ENCODE data around the gene GRM4.

GRM4 gene

DNA sequence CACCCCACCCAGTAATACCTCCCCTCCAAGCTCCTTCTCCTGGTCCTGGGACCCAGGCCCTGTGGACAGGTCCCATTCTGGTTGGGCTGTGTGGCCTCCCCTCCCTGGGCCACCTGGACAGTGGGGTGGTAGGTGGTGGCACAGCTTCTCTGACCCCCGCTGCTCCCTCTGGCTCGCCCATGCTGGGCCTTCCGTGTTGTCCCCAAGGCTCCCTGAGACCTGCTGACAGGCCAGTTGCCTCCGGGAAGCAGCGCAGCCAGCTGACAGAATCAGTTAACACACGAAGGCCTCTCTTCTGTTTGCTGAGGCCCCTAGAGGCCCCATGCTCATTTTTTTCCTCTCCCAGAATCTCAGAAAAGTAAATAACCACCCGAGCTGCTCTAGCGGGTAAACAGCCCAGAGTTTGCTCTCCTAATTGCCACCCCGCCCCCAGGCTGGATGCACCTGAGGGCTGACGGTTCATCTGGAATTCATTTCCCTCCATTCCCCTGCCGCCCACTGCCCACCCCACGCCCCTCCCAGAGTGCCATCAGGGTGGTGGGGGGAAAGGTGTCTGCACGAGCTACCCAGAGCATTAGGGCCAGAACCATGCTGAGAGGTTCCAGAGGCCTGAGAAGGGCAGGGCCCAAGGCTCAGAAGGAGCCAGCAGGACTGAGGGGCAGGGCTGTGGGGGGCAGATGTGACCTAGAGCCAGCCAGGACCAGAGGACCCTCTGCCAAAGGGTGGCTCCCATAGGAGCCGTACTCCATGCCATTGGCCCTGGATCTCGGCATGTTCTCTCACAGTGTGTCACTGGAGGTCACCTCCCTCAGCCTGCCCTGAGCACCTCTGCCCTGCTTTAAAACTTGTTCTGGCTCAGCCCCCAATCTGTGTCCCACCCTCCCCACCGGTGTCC, 157.5 kb downstream of the GRM4 start:
- no peaks in the 10 kb centered on the region for H3F3A ChIP-seq (ENCODE audit: insufficient read depth, low read length)
- no peaks in the 10 kb centered on the region for H3K9me2 ChIP-seq (ENCODE audit: low read depth, low read length)
- no peak overlapping the region for H2AFZ ChIP-seq (ENCODE audit: low read length)
- no peak for TF ChIP-seq EZH2 (IDR thresholded peaks at IDR 0.05; ENCODE audit: borderline replicate concordance, low read length)
- TF ChIP-seq, protein P1, sequence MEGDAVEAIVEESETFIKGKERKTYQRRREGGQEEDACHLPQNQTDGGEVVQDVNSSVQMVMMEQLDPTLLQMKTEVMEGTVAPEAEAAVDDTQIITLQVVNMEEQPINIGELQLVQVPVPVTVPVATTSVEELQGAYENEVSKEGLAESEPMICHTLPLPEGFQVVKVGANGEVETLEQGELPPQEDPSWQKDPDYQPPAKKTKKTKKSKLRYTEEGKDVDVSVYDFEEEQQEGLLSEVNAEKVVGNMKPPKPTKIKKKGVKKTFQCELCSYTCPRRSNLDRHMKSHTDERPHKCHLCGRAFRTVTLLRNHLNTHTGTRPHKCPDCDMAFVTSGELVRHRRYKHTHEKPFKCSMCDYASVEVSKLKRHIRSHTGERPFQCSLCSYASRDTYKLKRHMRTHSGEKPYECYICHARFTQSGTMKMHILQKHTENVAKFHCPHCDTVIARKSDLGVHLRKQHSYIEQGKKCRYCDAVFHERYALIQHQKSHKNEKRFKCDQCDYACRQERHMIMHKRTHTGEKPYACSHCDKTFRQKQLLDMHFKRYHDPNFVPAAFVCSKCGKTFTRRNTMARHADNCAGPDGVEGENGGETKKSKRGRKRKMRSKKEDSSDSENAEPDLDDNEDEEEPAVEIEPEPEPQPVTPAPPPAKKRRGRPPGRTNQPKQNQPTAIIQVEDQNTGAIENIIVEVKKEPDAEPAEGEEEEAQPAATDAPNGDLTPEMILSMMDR (IDR thresholded peaks at IDR 0.05; ENCODE audit: low read length), result no peak
- 0 out of 2 replicates have a peak, but pooled peaks cover 3% of the 10 kb centered on the region for H3K27me3 ChIP-seq (ENCODE audit: insufficient read depth, low read length)
- no peaks in the 10 kb centered on the region for H3K9me3 ChIP-seq (ENCODE audit: low read length)
- H3K36me3 ChIP-seq (ENCODE audit: insufficient read depth, low read length), result no peaks in the 10 kb centered on the region
- H3K4me1 ChIP-seq (ENCODE audit: insufficient read depth, low read length, severe bottlenecking), result no peaks in the 10 kb centered on the region
- no peak overlapping the region for H3K4me2 ChIP-seq (ENCODE audit: low read length)
- no peak overlapping the region for H3K9ac ChIP-seq (ENCODE audit: low read length)
- no peaks in the 10 kb centered on the region for H3K79me2 ChIP-seq (ENCODE audit: insufficient read depth, low read length)
- H4K20me1 ChIP-seq (ENCODE audit: insufficient read depth, low read length), result no peaks in the 10 kb centered on the region
- H3K27ac ChIP-seq (ENCODE audit: low read depth, low read length, poor library complexity, severe bottlenecking), result no peak overlapping the region
- no peak overlapping the region for H3K4me3 ChIP-seq (ENCODE audit: low read depth, low read length, poor library complexity, severe bottlenecking)

DNA sequence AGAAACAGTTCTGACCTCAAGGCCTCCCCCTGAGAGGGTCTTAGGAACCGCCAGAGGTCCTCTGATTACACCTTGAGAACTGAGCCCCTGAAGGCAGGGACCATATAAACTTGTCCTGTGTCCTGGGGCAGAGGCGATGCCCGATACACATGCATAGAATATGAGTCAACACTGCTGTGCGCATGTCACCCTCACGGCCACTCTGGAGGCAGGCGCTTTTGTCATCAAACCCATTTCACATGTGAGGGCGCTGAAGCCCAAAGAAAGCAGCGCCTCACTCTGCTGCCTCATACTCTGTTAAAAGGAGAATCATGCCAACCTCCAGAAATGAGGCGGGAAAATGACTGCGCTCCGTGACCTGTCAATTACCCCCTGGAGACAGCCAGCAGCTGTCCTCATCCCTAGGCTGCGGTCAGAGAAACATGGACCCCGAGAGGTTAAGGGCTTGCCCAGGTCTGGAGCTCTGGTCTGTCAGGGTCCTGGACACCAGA, 158.3 kb downstream of the GRM4 start:
- Histone ChIP-seq H2AFZ (ENCODE audit: low read length) (no peak overlapping the region), H3K27me3 (ENCODE audit: insufficient read depth, low read length) (0 out of 2 replicates have a peak, but pooled peaks cover 3% of the 10 kb centered on the region), H3K4me3 (ENCODE audit: low read depth, low read length, poor library complexity, severe bottlenecking) (no peak overlapping the region), H3K9ac (ENCODE audit: low read length) (no peak overlapping the region), H3K79me2 (ENCODE audit: insufficient read depth, low read length) (no peaks in the 10 kb centered on the region), H3F3A (ENCODE audit: insufficient read depth, low read length) (no peaks in the 10 kb centered on the region), H4K20me1 (ENCODE audit: insufficient read depth, low read length) (no peaks in the 10 kb centered on the region), H3K4me2 (ENCODE audit: low read length) (no peak overlapping the region), H3K9me2 (ENCODE audit: low read depth, low read length) (no peaks in the 10 kb centered on the region), H3K27ac (ENCODE audit: low read depth, low read length, poor library complexity, severe bottlenecking) (no peak overlapping the region), H3K4me1 (ENCODE audit: insufficient read depth, low read length, severe bottlenecking) (no peaks in the 10 kb centered on the region), H3K9me3 (ENCODE audit: low read length) (no peaks in the 10 kb centered on the region), H3K36me3 (ENCODE audit: insufficient read depth, low read length) (no peaks in the 10 kb centered on the region)
- TF ChIP-seq, protein P1 (IDR thresholded peaks at IDR 0.05; ENCODE audit: low read length), result no peak
- TF ChIP-seq EZH2 (IDR thresholded peaks at IDR 0.05; ENCODE audit: borderline replicate concordance, low read length), result no peak

GRCh38 chr6:33985947-33986346, 159.9 kb downstream of the GRM4 start:
- Histone ChIP-seq H3K4me1 (ENCODE audit: insufficient read depth, low read length, severe bottlenecking) (no peaks in the 10 kb centered on the region), H3K27me3 (ENCODE audit: insufficient read depth, low read length) (peaks cover 3% of the 10 kb centered on the region; the same call in 1 of the 2 replicates), H3F3A (ENCODE audit: insufficient read depth, low read length) (no peaks in the 10 kb centered on the region), H3K9ac (ENCODE audit: low read length) (no peak overlapping the region), H3K4me2 (ENCODE audit: low read length) (no peak overlapping the region), H4K20me1 (ENCODE audit: insufficient read depth, low read length) (no peaks in the 10 kb centered on the region), H3K9me3 (ENCODE audit: low read length) (no peaks in the 10 kb centered on the region), H3K9me2 (ENCODE audit: low read depth, low read length) (no peaks in the 10 kb centered on the region), H3K79me2 (ENCODE audit: insufficient read depth, low read length) (no peaks in the 10 kb centered on the region), H2AFZ (ENCODE audit: low read length) (no peak overlapping the region), H3K36me3 (ENCODE audit: insufficient read depth, low read length) (no peaks in the 10 kb centered on the region), H3K4me3 (ENCODE audit: low read depth, low read length, poor library complexity, severe bottlenecking) (no peak overlapping the region), H3K27ac (ENCODE audit: low read depth, low read length, poor library complexity, severe bottlenecking) (no peak overlapping the region)
- no peak for TF ChIP-seq EZH2 (IDR thresholded peaks at IDR 0.05; ENCODE audit: borderline replicate concordance, low read length)

Data from OCI-LY1 (cell line).